Urothelium cell line (cell line): ENCODE measurements around the gene FANCM.
A peak's percentile ranks its signal among the peaks of the same experiment; 100 is the strongest.
"Not testable (repeated sequence)": the region's sequence is repeated elsewhere in the genome, so short reads cannot be mapped to it uniquely, and the experiment has no call there.

Source experiments
- DNase-seq: peaks from one replicate; pipeline ENCODE4 v3.0.0; 2011; ENCODE audit warnings: low spot score, mixed read lengths
- FAIRE-seq: peaks from 2 replicates; lab custom pipeline; 2011; peaks lifted over from hg19 to GRCh38; lab: Jason Lieb, UNC

Gene FANCM

GRCh38 chr14:45142083-45142482 is 6.4 kb downstream of the FANCM start:
- not testable (repeated sequence) for DNase-seq, FAIRE-seq

GRCh38 chr14:45144658-45145057 is 8.9 kb downstream of the FANCM start:
- FAIRE-seq (no peak), DNase-seq (no peak)

GRCh38 chr14:45145214-45145613 is 9.5 kb downstream of the FANCM start:
- FAIRE-seq (peak; percentile 17), DNase-seq (no peak)

GRCh38 chr14:45149602-45150001 is 13.9 kb downstream of the FANCM start:
- DNase-seq, result no peak
- FAIRE-seq, result peak; percentile 13

GRCh38 chr14:45150386-45150890 is 14.7 kb downstream of the FANCM start:
- DNase-seq (no peak), FAIRE-seq (no peak)

- DNase-seq (no peak), FAIRE-seq (no peak)
Observed at GRCh38 chr14:45156067-45156466, 20.3 kb downstream of the FANCM start.

- DNase-seq (no peak), FAIRE-seq (no peak)
Observed at GRCh38 chr14:45169906-45170305, 34.2 kb downstream of the FANCM start.

- FAIRE-seq (no peak), DNase-seq (no peak)
Observed at GRCh38 chr14:45177076-45177475, 41.3 kb downstream of the FANCM start.

GRCh38 chr14:45181329-45181728 is 45.6 kb downstream of the FANCM start:
- DNase-seq, result no peak
- FAIRE-seq, result no peak

- FAIRE-seq (no peak), DNase-seq (no peak)
Observed at GRCh38 chr14:45181806-45182205, 46.1 kb downstream of the FANCM start.

- DNase-seq (no peak), FAIRE-seq (no peak)
Observed at GRCh38 chr14:45185100-45185814, 49.5 kb downstream of the FANCM start.

GRCh38 chr14:45194964-45195363 is 59.2 kb downstream of the FANCM start:
- no peak for DNase-seq
- FAIRE-seq, result no peak

GRCh38 chr14:45198551-45198950 is 62.8 kb downstream of the FANCM start:
- DNase-seq (peak; percentile 62), FAIRE-seq (no peak)

- FAIRE-seq, result no peak
- no peak for DNase-seq
Observed at GRCh38 chr14:45199230-45199629, 63.5 kb downstream of the FANCM start.

- FAIRE-seq (peak; percentile 73), DNase-seq (no peak)
Observed at GRCh38 chr14:45201905-45202304, 66.2 kb downstream of the FANCM start.

- FAIRE-seq (no peak), DNase-seq (no peak)
Observed at GRCh38 chr14:45204241-45204640, 68.5 kb downstream of the FANCM start.

GRCh38 chr14:45210159-45210558 is 74.4 kb downstream of the FANCM start:
- no peak for FAIRE-seq
- no peak for DNase-seq

GRCh38 chr14:45211295-45211694 is 75.6 kb downstream of the FANCM start:
- DNase-seq (no peak), FAIRE-seq (no peak)

GRCh38 chr14:45212231-45212630 is 76.5 kb downstream of the FANCM start:
- FAIRE-seq (peak; percentile 73), DNase-seq (no peak)

- not testable (repeated sequence) for DNase-seq, FAIRE-seq
Observed at GRCh38 chr14:45213716-45214115, 78.0 kb downstream of the FANCM start.

GRCh38 chr14:45214341-45214740 is 78.6 kb downstream of the FANCM start:
- not testable (repeated sequence) for DNase-seq, FAIRE-seq

GRCh38 chr14:45222485-45223262 is 86.9 kb downstream of the FANCM start:
- DNase-seq (no peak), FAIRE-seq (peak; percentile 30)
